HG03095 (cell line): ENCODE results near the gene TBPL1.

Experiments used
- ATAC-seq: cut with Tn5 transposase; IDR thresholded peaks from one replicate; pipeline ENCODE4 v1.9.1; 2021; ENCODE audit warnings: moderate library complexity; ENCODE audit not compliant: unreplicated experiment

TBPL1 gene

GRCh38 chr6:134034961-134035822 is 82.2 kb downstream of the TBPL1 start:
- ATAC-seq: no peak

- no peak for ATAC-seq
Observed at GRCh38 chr6:134035823-134036296, 82.8 kb downstream of the TBPL1 start.

- ATAC-seq: no peak
Observed at GRCh38 chr6:134039116-134039515, 86.1 kb downstream of the TBPL1 start.
